ENCODE measurements around the gene IKBKE. TPM values are rescaled to one million over a fixed set of nuclear protein-coding genes. Genes with fewer than 3 reads are reported as not detected.

Gene IKBKE
- total and polyA plus RNA-seq, 2 of the 8 experiments (the other 6 are each of a cell fraction or from before 2014, with no cell fraction given) = 8.6 to 12.0 TPM

DNA sequence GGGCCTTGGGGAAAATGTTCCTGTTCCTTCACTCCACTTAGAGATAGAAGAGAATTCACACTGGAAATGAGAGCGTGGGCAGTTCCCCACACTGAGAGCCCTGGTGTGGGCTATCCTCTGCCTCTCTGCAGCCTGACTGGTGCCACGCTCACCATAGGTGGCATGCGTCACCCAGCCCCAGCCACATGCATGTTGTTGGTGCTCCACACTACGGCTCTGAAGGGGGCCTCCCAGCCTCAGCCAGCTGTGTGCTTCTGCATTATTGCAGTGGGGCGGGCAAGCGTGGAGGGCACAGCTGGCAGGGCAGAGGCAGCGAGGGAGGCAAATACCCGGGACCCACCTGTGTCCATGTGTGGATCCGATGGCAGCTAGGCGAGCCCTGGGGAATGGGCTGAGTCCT lies 22.3 kb downstream of the IKBKE start:
- WGBS, 2 experiments (ENCODE audit: extremely low coverage in 1 of 2, insufficient coverage in 1 of 2, insufficient read length in 1 of 2, insufficient replicate concordance in 2 of 2, low coverage in 1 of 2, low lambda C conversion rate in 2 of 2, missing lambda C conversion rate in 1 of 2) = 91% methylated on average over 10 of the region's 10 CpGs; no CpG with 5 or more reads in 1 of the 2 experiments
- Histone ChIP-seq H3K4me3 (ENCODE audit: extremely low read depth in 1 of 4, insufficient read depth in 2 of 4, low read depth in 3 of 4, low read length in 4 of 4) (no peak overlapping the region), H3K4ac (replicated peaks; ENCODE audit: insufficient read length, low read depth, low read length) (no peak overlapping the region), H3K9me3 (ENCODE audit: insufficient read depth in 2 of 2, low read depth in 1 of 2, low read length in 1 of 2) (no peaks in the 10 kb centered on the region), H3K27ac (ENCODE audit: low read depth, low read length) (no peak overlapping the region), H3K36me3 (ENCODE audit: control insufficient read depth in 2 of 4, insufficient read depth in 4 of 4, low read length in 3 of 4) (peaks cover 0 to 4% (median 2%) of the 10 kb centered on the region in 4 experiments; a peak in 2 of 8 replicates), H3K79me1 (ENCODE audit: low read depth, low read length) (no peaks in the 10 kb centered on the region), H2BK12ac (ENCODE audit: low read depth, low read length) (no peak overlapping the region), H2BK5ac (ENCODE audit: low read depth, low read length) (no peak overlapping the region), H3K4me2 (ENCODE audit: insufficient read depth in 1 of 2, low read depth in 2 of 2, low read length in 2 of 2) (no peak overlapping the region), H2BK120ac (replicated peaks; ENCODE audit: low read depth, low read length) (no peak overlapping the region), H4K91ac (replicated peaks; ENCODE audit: insufficient read length, low read length) (no peak overlapping the region), H4K20me1 (replicated peaks in 1 of 2; ENCODE audit: control insufficient read depth in 1 of 2, insufficient read depth in 2 of 2, low read length in 2 of 2) (peaks cover 2% of the 10 kb centered on the region in 2 experiments), H3K14ac (ENCODE audit: insufficient read length) (no peak overlapping the region), H3K27me3 (replicated peaks in 1 of 4; ENCODE audit: control insufficient read depth in 3 of 4, extremely low read depth in 1 of 4, insufficient read depth in 3 of 4, low read length in 3 of 4) (no peaks in the 10 kb centered on the region), H2AK5ac (ENCODE audit: low read depth, low read length) (no peak overlapping the region), H3K4me1 (replicated peaks in 1 of 4; ENCODE audit: control insufficient read depth in 3 of 4, insufficient read depth in 4 of 4, low read length in 3 of 4) (no peaks in the 10 kb centered on the region), H4K5ac (ENCODE audit: insufficient read length, low read depth, low read length) (no peak overlapping the region), H2BK15ac (ENCODE audit: low read length) (no peak overlapping the region), H3K9ac (replicated peaks in 1 of 4; ENCODE audit: extremely low read depth in 1 of 4, low read depth in 3 of 4, low read length in 3 of 4) (no peak overlapping the region), H3K79me2 (ENCODE audit: control insufficient read depth in 1 of 2, insufficient read depth in 2 of 2, low read length in 2 of 2) (no peaks in the 10 kb centered on the region), H3K23ac (ENCODE audit: insufficient read length) (no peak overlapping the region), H3K56ac (replicated peaks; ENCODE audit: insufficient read length, low read depth, low read length) (no peak overlapping the region), H4K8ac (ENCODE audit: extremely low read depth, insufficient read depth, low read length) (no peak overlapping the region), H2AFZ (ENCODE audit: low read length) (no peak overlapping the region), H3K18ac (ENCODE audit: extremely low read depth, low read length) (no peak overlapping the region), H3K23me2 (ENCODE audit: low read depth, low read length) (no peaks in the 10 kb centered on the region), H2BK20ac (ENCODE audit: low read length) (no peak overlapping the region)
- DNase-seq (ENCODE audit: low read depth in 1 of 2, low spot score in 2 of 2) = no peak
- FAIRE-seq = no peak
- CTCF ChIA-PET (ENCODE audit: partially characterized antibody) = interaction anchor here (1.0 to 8.1 kb wide), 10 partner anchors 10 to 243 kb away, joined by 3 to 239 read pairs (median 5); partner anchors contain the start of genes IKBKE and RASSF5
- POLR2A ChIA-PET (ENCODE audit: partially characterized antibody) = interaction anchor here (0.9 to 4.7 kb wide), 2 partner anchors 14 to 91 kb away, joined by 3 to 23 read pairs; partner anchors contain the start of gene RASSF5
- TF ChIP-seq MAFK (IDR thresholded peaks at IDR 0.05; ENCODE audit: low read depth, low read length) (no peak), PHF8 (conservative IDR thresholded peaks at IDR 0.05; ENCODE audit: low read depth, low read length) (no peak), CEBPB (IDR thresholded peaks at IDR 0.05; ENCODE audit: low read depth, low read length) (no peak), NRF1 (IDR thresholded peaks at IDR 0.05; ENCODE audit: low read depth, low read length) (no peak), CTBP2 (IDR thresholded peaks at IDR 0.05; ENCODE audit: borderline replicate concordance, insufficient read depth, insufficient read length, low read length) (no peak)
- TF ChIP-seq, protein P1, sequence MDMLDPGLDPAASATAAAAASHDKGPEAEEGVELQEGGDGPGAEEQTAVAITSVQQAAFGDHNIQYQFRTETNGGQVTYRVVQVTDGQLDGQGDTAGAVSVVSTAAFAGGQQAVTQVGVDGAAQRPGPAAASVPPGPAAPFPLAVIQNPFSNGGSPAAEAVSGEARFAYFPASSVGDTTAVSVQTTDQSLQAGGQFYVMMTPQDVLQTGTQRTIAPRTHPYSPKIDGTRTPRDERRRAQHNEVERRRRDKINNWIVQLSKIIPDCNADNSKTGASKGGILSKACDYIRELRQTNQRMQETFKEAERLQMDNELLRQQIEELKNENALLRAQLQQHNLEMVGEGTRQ (IDR thresholded peaks at IDR 0.05; ENCODE audit: low read length) = no peak
- TF ChIP-seq, protein P2, sequence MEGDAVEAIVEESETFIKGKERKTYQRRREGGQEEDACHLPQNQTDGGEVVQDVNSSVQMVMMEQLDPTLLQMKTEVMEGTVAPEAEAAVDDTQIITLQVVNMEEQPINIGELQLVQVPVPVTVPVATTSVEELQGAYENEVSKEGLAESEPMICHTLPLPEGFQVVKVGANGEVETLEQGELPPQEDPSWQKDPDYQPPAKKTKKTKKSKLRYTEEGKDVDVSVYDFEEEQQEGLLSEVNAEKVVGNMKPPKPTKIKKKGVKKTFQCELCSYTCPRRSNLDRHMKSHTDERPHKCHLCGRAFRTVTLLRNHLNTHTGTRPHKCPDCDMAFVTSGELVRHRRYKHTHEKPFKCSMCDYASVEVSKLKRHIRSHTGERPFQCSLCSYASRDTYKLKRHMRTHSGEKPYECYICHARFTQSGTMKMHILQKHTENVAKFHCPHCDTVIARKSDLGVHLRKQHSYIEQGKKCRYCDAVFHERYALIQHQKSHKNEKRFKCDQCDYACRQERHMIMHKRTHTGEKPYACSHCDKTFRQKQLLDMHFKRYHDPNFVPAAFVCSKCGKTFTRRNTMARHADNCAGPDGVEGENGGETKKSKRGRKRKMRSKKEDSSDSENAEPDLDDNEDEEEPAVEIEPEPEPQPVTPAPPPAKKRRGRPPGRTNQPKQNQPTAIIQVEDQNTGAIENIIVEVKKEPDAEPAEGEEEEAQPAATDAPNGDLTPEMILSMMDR (IDR thresholded peaks at IDR 0.05; ENCODE audit: control extremely low read depth in 1 of 3, insufficient read depth in 1 of 3, low read depth in 1 of 3, low read length in 3 of 3) = no peak
- TF ChIP-seq, protein P3, sequence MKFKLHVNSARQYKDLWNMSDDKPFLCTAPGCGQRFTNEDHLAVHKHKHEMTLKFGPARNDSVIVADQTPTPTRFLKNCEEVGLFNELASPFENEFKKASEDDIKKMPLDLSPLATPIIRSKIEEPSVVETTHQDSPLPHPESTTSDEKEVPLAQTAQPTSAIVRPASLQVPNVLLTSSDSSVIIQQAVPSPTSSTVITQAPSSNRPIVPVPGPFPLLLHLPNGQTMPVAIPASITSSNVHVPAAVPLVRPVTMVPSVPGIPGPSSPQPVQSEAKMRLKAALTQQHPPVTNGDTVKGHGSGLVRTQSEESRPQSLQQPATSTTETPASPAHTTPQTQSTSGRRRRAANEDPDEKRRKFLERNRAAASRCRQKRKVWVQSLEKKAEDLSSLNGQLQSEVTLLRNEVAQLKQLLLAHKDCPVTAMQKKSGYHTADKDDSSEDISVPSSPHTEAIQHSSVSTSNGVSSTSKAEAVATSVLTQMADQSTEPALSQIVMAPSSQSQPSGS (IDR thresholded peaks at IDR 0.05; ENCODE audit: low read length) = no peak

All from H1 (cell line).